Measurements from ENCODE around the gene GRIN2A.

GRIN2A gene

DNA sequence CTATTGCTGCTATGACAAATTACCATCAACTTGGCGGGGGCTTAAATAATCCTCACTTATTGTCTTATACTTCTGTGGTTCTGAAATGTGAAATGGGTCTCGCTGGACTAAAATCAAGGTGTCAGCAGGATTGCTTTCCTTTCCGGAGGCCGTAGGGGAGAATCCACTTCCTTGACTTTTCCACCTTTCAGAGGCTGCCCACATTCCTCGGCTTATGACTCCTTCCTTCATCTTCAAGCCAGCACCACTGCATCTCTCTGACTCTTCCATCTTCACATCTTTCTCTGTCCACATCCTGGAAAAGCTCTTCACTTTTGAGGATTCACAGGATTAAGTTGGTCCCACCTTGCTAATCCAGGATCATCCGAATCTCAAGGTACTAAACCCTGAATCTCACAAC lies 217.8 kb downstream of the GRIN2A start:
- DNase-seq: no peak

DNA sequence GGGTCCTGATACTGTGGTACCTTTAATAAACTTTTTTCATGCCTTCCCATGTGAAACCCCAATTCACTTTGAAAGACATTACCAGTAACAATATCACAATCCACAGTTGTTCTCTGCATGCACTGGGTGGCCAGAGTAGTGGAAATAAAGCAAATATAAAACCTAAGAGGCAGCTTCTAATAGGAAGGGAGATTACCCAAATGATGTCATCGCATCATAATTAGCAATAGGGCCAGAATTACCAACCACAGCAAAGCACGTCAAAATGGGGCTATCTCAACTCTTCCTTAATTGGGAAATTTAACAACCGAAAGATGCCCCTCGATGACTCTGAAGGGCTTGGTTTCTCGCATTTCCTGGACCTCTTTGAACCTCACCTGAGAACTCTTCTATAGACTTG lies 224.8 kb downstream of the GRIN2A start:
- no peak for DNase-seq

- peak in 1 of 2 experiments; percentile 8 for DNase-seq
Observed at GRCh38 chr16:9957002-9957401, 225.2 kb downstream of the GRIN2A start.

DNA sequence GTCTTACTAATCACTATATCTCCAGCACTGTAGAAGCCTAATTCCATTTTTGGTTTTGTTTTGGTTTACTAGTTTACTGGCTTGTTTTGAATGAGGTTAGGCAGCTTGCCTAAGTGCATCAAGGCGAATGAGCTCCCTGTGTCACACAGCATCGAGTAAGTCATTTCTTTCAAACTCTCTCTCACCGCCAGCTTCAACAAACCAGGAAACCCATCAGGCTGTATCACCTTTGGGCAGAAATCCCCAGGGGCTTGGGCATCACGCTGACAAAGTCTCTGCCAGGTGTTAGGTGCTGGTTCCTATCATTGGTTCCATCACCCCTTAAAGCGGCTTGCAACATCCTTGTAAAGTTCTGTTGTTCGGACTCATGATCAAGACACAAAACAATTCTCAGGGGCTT lies 226.6 kb downstream of the GRIN2A start:
- no peak for DNase-seq

- DNase-seq: peak in 1 of 2 experiments; percentile 8
Observed at GRCh38 chr16:9953908-9954570, 228.2 kb downstream of the GRIN2A start.

DNA sequence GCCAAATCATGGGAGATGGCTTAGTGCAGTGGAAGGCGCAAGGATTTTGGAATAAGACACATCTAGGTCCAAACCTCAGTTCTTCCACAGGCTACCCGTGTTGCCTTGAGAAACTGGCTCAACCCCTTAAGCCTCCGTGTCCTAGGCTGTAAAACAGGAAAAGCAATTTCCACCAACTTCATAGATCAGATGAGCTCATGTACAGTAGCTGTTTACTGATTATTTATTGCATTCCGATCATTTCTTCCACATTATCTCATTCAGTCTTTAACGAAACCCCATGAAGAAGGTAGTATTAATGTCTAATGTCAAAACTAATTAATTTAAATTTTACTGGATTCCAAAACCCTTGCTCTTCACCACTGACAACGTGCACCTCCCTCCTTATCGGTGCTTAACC lies 231.6 kb downstream of the GRIN2A start:
- DNase-seq: no peak

GRCh38 chr16:9949396-9949795 lies 232.8 kb downstream of the GRIN2A start:
- DNase-seq: no peak

DNA sequence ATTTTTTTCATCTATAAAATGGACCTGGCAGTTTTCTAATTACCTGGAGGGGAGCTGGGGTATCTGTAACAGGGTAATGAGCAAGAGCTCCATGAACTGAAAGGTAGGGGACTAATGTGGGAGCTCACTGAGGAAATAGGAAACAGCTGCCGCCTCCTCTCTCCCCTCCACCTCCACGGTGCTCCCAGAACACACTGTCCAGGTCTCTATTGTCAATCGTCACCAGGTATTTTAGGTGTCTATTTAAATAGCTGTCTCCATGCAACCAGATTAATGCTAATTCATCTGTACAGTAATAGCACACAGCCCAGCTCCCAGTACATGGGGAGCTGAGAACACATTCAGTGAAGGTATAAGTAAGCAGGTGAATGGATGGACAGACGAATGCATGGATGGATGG lies 233.3 kb downstream of the GRIN2A start:
- DNase-seq: no peak

DNA sequence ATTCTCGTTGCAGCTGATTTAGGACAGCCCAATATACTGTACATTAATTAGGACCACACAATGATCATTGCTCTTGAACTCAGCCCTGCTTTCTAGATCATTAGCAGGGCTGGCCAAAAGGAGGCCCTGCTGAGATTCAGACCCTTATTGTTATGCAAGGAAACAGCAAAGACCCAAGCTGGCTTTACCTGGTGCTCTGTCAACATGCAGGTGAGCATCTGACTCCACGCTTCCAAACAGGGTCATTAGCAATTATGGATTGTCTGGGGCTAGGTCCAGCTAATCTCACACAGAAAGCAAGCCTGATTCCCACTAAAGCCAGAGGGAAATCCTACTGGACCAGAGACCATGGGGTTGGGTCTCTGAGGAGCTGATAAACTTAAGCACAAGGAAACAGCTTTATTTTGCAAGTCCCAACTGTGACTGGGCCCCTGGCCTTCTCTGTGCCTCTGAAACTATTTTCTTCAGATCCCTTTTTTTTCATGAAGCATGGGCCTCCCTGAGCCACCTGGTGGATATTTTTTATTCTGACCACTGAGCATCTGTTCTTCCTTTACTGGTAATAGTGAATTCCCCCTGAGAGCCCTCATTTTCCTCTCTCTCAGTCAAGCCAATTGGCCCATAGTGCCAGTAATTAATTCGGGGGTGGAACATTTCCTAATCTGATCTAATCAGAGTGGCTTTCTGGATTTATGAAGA lies 236.1 kb downstream of the GRIN2A start:
- peak; percentile 43 to 83 for DNase-seq

DNA sequence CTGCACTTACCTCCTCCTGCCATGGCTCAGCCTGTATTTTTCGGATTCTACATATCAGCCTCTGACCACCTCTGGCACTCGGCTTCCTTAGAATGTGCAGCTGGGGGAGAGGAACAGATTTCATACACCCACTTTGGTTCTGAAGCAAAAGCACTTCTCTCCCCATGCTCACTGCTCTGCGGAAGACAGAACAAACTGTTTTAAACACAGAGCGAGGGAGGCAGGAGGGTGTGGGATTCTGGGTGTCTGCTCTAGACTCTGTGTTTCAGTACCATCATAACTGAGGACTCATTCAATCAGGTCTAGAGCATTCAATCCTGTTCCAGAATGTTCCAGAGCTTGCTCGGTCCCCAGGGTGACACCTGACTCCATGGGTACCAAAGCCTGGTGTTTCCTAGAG lies 239.1 kb downstream of the GRIN2A start:
- no peak for DNase-seq

DNA sequence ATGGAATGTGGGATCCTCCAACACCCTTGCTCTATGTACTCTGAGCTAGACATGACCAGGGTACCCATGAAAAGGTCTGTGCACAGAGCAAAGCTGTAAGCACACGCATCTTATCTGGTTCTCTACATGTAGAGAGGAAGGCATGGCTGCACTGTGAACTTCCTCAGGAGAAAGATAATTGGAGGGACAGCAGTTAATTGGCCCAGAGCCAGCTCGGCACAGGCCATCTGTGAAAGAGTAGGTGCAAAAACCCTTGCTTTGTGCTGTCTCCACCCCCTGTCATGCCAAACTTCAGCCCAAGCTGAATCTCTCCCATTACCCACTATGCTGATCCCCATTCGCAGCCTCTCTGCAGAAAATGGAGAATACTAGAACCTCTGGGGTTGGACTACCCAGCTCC lies 241.0 kb downstream of the GRIN2A start:
- DNase-seq: peak in 1 of 2 experiments; percentile 4

GRCh38 chr16:9934723-9935508 lies 247.3 kb downstream of the GRIN2A start:
- DNase-seq: no peak

- no peak for DNase-seq
Observed at GRCh38 chr16:9932919-9933653, 249.1 kb downstream of the GRIN2A start.

DNA sequence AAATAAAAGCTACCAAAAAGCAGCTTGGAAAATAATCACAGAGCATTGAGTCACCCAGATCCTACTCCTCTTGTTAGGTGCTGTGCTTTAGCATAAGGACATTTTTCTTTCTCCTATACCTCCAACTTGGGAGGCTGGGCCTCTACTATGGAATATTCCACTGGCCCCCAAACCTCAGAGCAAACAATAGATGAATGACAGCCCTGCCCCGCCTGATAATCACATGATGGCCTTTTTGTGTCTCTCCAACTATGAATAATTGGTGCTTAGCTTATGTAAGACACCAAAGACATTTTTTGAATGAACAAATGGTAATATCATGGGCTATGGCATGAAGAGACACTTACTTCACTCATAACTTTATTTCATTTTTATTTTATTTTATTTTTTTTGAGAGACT lies 250.2 kb downstream of the GRIN2A start:
- no peak for DNase-seq

DNA sequence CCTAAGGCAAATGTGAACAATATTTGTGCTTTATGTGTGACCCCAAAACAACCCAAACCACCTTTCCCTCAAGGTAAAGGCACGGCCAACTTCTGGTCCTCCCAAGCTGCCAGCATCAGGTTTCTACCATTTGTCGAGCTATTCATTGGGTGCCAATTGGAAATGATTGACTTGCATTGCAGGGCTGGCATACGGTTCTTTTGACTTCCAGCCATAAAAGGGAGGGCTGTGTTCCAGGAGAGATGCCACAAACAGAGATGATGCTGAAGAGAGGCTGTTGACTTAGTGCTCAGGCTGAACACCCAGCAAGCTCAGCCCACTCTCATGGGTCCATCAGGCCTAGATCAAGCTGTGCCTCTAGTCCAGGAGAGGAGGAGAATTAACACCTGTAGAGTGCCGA lies 252.4 kb downstream of the GRIN2A start:
- DNase-seq: no peak

- DNase-seq: no peak
Observed at GRCh38 chr16:9929313-9929712, 252.9 kb downstream of the GRIN2A start.

GRCh38 chr16:9922441-9922840 lies 259.8 kb downstream of the GRIN2A start:
- no peak for DNase-seq

GRCh38 chr16:9921997-9922396 lies 260.2 kb downstream of the GRIN2A start:
- DNase-seq: no peak

GRCh38 chr16:9919460-9919859 lies 262.8 kb downstream of the GRIN2A start:
- DNase-seq: no peak

- no peak for DNase-seq
Observed at GRCh38 chr16:9917691-9918090, 264.5 kb downstream of the GRIN2A start.

GRCh38 chr16:9913604-9914326 lies 268.5 kb downstream of the GRIN2A start:
- no peak for DNase-seq

DNA sequence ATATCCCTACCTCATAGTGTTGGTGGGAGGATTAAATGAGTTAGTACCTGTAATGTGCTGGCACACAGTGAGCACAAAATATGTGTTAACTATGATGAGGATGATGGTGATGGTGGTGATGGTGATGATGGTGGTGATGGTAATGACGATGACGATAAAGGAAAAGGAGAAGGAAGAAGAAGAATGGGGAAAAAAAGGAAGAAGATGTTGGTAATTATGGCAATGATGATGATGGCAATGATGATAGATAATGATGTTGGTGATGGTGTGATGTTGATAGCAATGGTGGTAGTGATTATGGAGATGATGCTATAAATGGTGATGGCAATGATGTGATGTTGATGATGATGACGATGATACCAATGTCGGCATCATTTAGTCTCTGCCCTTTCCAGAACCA lies 270.2 kb downstream of the GRIN2A start:
- no peak for DNase-seq

- DNase-seq: no peak
Observed at GRCh38 chr16:9911231-9911630, 271.0 kb downstream of the GRIN2A start.

All from NCI-H524 (cell line).